SK-N-MC (cell line): ENCODE data around the gene ASIC2.

Source experiments
- EZH2 ChIP-seq: fragments of 200-600 bp; sonication (generic); IDR thresholded peaks from one replicate; pipeline ENCODE4 v1.6.1; 2017; ENCODE audit warnings: antibody characterized with exemption
- FOXP2 ChIP-seq: optimal IDR thresholded peaks from 2 replicates; pipeline ENCODE3; 2011; ENCODE audit warnings: mild to moderate bottlenecking, moderate library complexity; ENCODE audit not compliant: insufficient read depth; ENCODE audit errors: extremely low read length, control extremely low read depth
- POLR2AphosphoS5 ChIP-seq: IDR thresholded peaks from 2 replicates; pipeline ENCODE4 v1.6.1; 2012; ENCODE audit warnings: mild to moderate bottlenecking, low read depth, low read length, borderline replicate concordance

DNA sequence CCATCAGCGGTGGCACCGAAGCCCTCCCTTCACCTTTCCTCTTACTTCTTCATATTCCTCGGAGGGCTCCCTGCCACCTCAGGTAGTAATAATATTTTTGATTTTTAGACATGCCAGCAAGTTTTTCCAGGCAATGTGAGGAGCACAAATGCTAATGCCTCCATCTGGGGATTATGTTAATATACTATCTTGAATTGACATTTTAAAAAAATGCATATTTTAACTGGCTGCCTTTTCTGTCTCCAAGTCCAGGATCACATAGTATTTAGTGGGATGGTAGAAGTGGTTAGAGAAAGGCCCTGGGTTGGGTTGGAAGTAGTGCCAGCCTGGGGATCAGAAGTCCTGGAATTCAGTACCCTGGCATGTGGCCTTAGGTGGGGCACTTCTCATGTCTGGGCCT, 154.5 kb downstream of the ASIC2 start:
- TF ChIP-seq EZH2 (no peak), POLR2AphosphoS5 (no peak), FOXP2 (no peak)
